GM23338 (cell line): Measurements from ENCODE around the gene MYF5. TPM values are rescaled to one million over a fixed set of nuclear protein-coding genes. Genes with fewer than 3 reads are reported as not detected.

Source experiments
- ATAC-seq: fragments of 200-7000 bp; cut with Tn5 transposase; 3 replicates; pipeline ENCODE4 v1.9.1; 2020
- DNase-seq: peaks from one replicate; pipeline ENCODE4 v3.0.0-alpha.2; 2015; ENCODE audit warnings: low spot score
- H2AFZ ChIP-seq: fragments of 200-600 bp; sonication (generic); 2 replicates; pipeline ENCODE4 v1.8.0; 2016; ENCODE audit warnings: antibody characterized with exemption, mild to moderate bottlenecking, moderate library complexity
- H3F3A ChIP-seq: fragments of 200-600 bp; sonication (generic); replicated peaks from 2 replicates; pipeline ENCODE4 v1.8.0; 2017; ENCODE audit warnings: antibody characterized with exemption, mixed run types, low read depth
- H3K27ac ChIP-seq: fragments of 200-600 bp; sonication (generic); 2 replicates; pipeline ENCODE4 v1.6.1; 2016; ENCODE audit warnings: low read depth
- H3K27me3 ChIP-seq: fragments of 200-600 bp; sonication (generic); 2 replicates; pipeline ENCODE4 v1.8.0; 2016; ENCODE audit warnings: mild to moderate bottlenecking, mixed run types, moderate library complexity; ENCODE audit not compliant: insufficient read depth
- H3K36me3 ChIP-seq: fragments of 200-600 bp; sonication (generic); 2 replicates; pipeline ENCODE4 v1.8.0; 2016; ENCODE audit warnings: mild to moderate bottlenecking; ENCODE audit not compliant: insufficient read depth
- H3K4me1 ChIP-seq: fragments of 200-600 bp; sonication (generic); 2 replicates; pipeline ENCODE4 v1.8.0; 2016; ENCODE audit warnings: mild to moderate bottlenecking, moderate library complexity; ENCODE audit not compliant: insufficient read depth
- H3K4me2 ChIP-seq: fragments of 200-600 bp; sonication (generic); 2 replicates; pipeline ENCODE4 v1.7.1; 2017; ENCODE audit warnings: mixed run types
- H3K4me3 ChIP-seq: fragments of 200-600 bp; sonication (generic); 2 replicates; pipeline ENCODE4 v1.6.1; 2016; ENCODE audit warnings: mixed run types
- H3K79me2 ChIP-seq: fragments of 200-600 bp; sonication (generic); replicated peaks from 2 replicates; pipeline ENCODE4 v1.8.0; 2017; ENCODE audit warnings: mild to moderate bottlenecking; ENCODE audit not compliant: insufficient read depth
- H3K9me2 ChIP-seq: fragments of 200-600 bp; sonication (generic); 2 replicates; pipeline ENCODE4 v1.8.0; 2017; ENCODE audit not compliant: insufficient read depth
- H4K20me1 ChIP-seq: fragments of 200-600 bp; sonication (generic); replicated peaks from 2 replicates; pipeline ENCODE4 v1.8.0; 2017; ENCODE audit warnings: mild to moderate bottlenecking; ENCODE audit not compliant: insufficient read depth
- H3K27ac Mint-ChIP-seq: 2 replicates; pipeline ENCODE4 v1.8.0; 2020; ENCODE audit warnings: inconsistent platforms, mild to moderate bottlenecking, moderate library complexity, mixed read lengths
- H3K27me3 Mint-ChIP-seq: 3 replicates; pipeline ENCODE4 v1.8.0; 2022; ENCODE audit warnings: low read depth, mild to moderate bottlenecking, moderate library complexity, mixed read lengths, inconsistent platforms; ENCODE audit not compliant: insufficient read depth, poor library complexity
- H3K36me3 Mint-ChIP-seq: 3 replicates; pipeline ENCODE4 v1.8.0; 2021; ENCODE audit warnings: low read depth, mild to moderate bottlenecking, inconsistent platforms, moderate library complexity, mixed read lengths
- H3K4me1 Mint-ChIP-seq: 3 replicates; pipeline ENCODE4 v1.8.0; 2020; ENCODE audit warnings: mild to moderate bottlenecking, inconsistent platforms, mixed read lengths
- H3K4me3 Mint-ChIP-seq: 3 replicates; pipeline ENCODE4 v1.8.0; 2021; ENCODE audit warnings: moderate library complexity, mild to moderate bottlenecking, inconsistent platforms, mixed read lengths
- H3K9me3 Mint-ChIP-seq: 3 replicates; pipeline ENCODE4 v1.8.0; 2020; ENCODE audit warnings: moderate library complexity, mild to moderate bottlenecking, inconsistent platforms, mixed read lengths
- CREB1 ChIP-seq: fragments of 250-450 bp; sonication (Bioruptor Pico); IDR thresholded peaks from 2 replicates; pipeline ENCODE4 v1.5.0; 2020; ENCODE audit warnings: low read depth, mild to moderate bottlenecking, moderate library complexity
- CTCF ChIP-seq, 2 experiments: fragments of 200-600 bp in 1 of 2; sonication (generic) in 1 of 2; conservative IDR thresholded peaks; 2 replicates each; pipeline versions ENCODE4 v1.5.1 to v1.6.1; 2016 to 2017; ENCODE audit warnings: antibody characterized with exemption in 2 of 2, low read depth in 2 of 2, mild to moderate bottlenecking in 2 of 2, moderate library complexity in 1 of 2
- ETS1 ChIP-seq: IDR thresholded peaks from 2 replicates; pipeline ENCODE4 v1.6.1; 2016; ENCODE audit warnings: antibody characterized with exemption
- EZH2 ChIP-seq: fragments of 200-600 bp; sonication (generic); IDR thresholded peaks from one replicate; pipeline ENCODE4 v1.8.0; 2017; ENCODE audit warnings: antibody characterized with exemption, mild to moderate bottlenecking, low read depth; ENCODE audit not compliant: unreplicated experiment
- EZH2phosphoT487 ChIP-seq: fragments of 200-600 bp; sonication (generic); IDR thresholded peaks from one replicate; pipeline ENCODE4 v1.8.1; 2018; ENCODE audit warnings: antibody characterized with exemption; ENCODE audit not compliant: unreplicated experiment
- JUNB ChIP-seq: IDR thresholded peaks from one replicate; pipeline ENCODE4 v1.6.1; 2016; ENCODE audit warnings: antibody characterized with exemption; ENCODE audit not compliant: unreplicated experiment
- NANOG ChIP-seq: IDR thresholded peaks from 2 replicates; pipeline ENCODE4 v1.6.1; 2016; ENCODE audit warnings: antibody characterized with exemption, borderline replicate concordance
- POLR2AphosphoS5 ChIP-seq: IDR thresholded peaks from 2 replicates; pipeline ENCODE4 v1.6.1; 2016; ENCODE audit warnings: antibody characterized with exemption, low read depth
- REST ChIP-seq: IDR thresholded peaks from one replicate; pipeline ENCODE4 v1.6.1; 2018; ENCODE audit warnings: antibody characterized with exemption; ENCODE audit not compliant: unreplicated experiment
- STAT1 ChIP-seq: IDR thresholded peaks from one replicate; pipeline ENCODE4 v1.6.1; 2016; ENCODE audit warnings: antibody characterized with exemption; ENCODE audit not compliant: unreplicated experiment
- ZNF114 ChIP-seq: fragments of 250-450 bp; sonication (Bioruptor Pico); IDR thresholded peaks from 2 replicates; pipeline ENCODE4 v1.5.0; 2020; ENCODE audit warnings: mild to moderate bottlenecking, moderate library complexity
- ZNF331 ChIP-seq: fragments of 250-450 bp; sonication (Bioruptor Pico); IDR thresholded peaks from 2 replicates; pipeline ENCODE4 v1.5.0; 2020; ENCODE audit warnings: low read depth, mild to moderate bottlenecking, moderate library complexity
- ZNF462 ChIP-seq: fragments of 250-450 bp; sonication (Bioruptor Pico); IDR thresholded peaks from 2 replicates; pipeline ENCODE4 v1.5.0; 2020; ENCODE audit warnings: mild to moderate bottlenecking, moderate library complexity
- polyA plus RNA-seq: library from polyadenylated mRNA; unstranded; fragments of >200 nt; fragmentation: Nextera tagmentation; extraction: Ambion mirVana; gene quantifications from 2 replicates; pipeline ENCODE4 v1.2.1, GENCODE V29; 2016
- total RNA-seq: library from RNA; depleted of rRNA; stranded (reverse); fragments of >200 nt; shearing (Covaris generic); gene quantifications from 2 replicates; pipeline ENCODE4 v1.2.3, GENCODE V29; 2014

Gene MYF5
- total and polyA plus RNA-seq, 2 experiments from 2014 or later: not detected

- TF ChIP-seq STAT1: no peak
- no peak for TF ChIP-seq ETS1
- TF ChIP-seq ZNF462: no peak
- TF ChIP-seq ZNF331 (CRISPR knock-in tag): no peak
- TF ChIP-seq EZH2phosphoT487: no peak
- TF ChIP-seq CREB1: no peak
- no peak for TF ChIP-seq ZNF114
- TF ChIP-seq EZH2: no peak
- TF ChIP-seq CTCF (conservative IDR thresholded peaks at IDR 0.05; ENCODE audit: low read depth in 2 of 2): no peak
- TF ChIP-seq JUNB: no peak
- TF ChIP-seq REST: no peak
- no peak for TF ChIP-seq POLR2AphosphoS5
- TF ChIP-seq NANOG: no peak
- H3K4me3 Mint-ChIP-seq: no peak overlapping the region
- peaks cover 15% of the 10 kb centered on the region for H3K27me3 ChIP-seq
- H3K4me3 ChIP-seq: no peak overlapping the region
- no peaks in the 10 kb centered on the region for H3K36me3 ChIP-seq
- H2AFZ ChIP-seq: no peak overlapping the region
- no peaks in the 10 kb centered on the region for H3K9me3 Mint-ChIP-seq
- DNase-seq (no peak), ATAC-seq (no peak)
- no peaks in the 10 kb centered on the region for H3K27me3 Mint-ChIP-seq
- H3K36me3 Mint-ChIP-seq: no peaks in the 10 kb centered on the region
- H3K27ac Mint-ChIP-seq: no peak overlapping the region
- no peaks in the 10 kb centered on the region for H3K79me2 ChIP-seq
- no peak overlapping the region for H3K27ac ChIP-seq
- no peaks in the 10 kb centered on the region for H3F3A ChIP-seq
- H3K4me1 ChIP-seq: peaks cover 5% of the 10 kb centered on the region; the same call in 1 of the 2 replicates
- H3K4me1 Mint-ChIP-seq: peaks cover 16% of the 10 kb centered on the region
- no peaks in the 10 kb centered on the region for H3K9me2 ChIP-seq
- no peaks in the 10 kb centered on the region for H4K20me1 ChIP-seq
- H3K4me2 ChIP-seq: no peak overlapping the region
These were observed 18.5 kb upstream of the MYF5 start for GRCh38 chr12:80698256-80698655.
